ENCODE measurements around the gene NAA20. TPM values are rescaled to one million over a fixed set of nuclear protein-coding genes. Genes with fewer than 3 reads are reported as not detected.
"Not testable (repeated sequence)": the region's sequence is repeated elsewhere in the genome, so short reads cannot be mapped to it uniquely, and the experiment has no call there.

Gene NAA20
- polyA plus RNA-seq, 4 donors: 46.3 to 63.6 (median 59.3) TPM

DNA sequence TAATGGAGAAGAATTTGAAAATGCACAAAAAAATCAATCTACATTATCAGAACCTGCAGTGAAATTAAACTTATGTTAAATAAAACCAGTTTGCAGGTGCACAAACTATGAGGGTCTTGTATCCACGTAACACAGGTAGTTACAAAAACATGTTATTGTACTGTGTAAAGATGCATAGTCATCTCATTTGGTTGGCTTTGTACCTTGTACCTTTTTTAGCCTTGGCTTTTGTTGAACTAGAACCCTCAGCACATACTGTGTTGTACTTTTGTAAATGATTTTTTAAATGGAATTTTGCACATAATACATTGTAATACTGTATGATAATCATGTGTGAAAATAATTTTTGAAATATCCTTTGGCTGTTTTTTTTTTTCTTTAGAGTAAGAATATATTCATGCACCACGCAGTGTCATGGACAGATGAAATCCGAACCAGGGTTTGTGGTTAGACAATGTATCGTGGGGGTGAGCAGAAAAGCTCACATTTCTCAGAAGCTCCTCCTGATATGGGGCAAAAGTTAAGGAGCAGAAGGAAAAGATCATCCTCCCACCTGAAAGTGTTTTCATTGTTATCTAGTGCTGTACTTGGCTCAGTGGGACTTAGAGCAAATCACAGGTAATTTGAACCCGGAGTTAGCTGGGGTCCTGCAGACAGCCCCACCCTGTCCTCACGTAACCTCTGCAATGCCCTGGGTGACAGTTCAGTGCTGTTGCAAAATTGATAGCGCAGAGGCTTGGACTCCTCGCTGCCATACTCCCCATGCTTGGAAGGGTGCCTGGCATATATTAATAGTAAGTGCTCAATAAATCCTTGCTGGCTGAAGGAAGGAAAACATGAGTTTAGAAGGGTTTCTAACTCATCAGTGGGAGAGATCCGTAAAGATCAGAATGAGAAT, 14.8 kb upstream of the NAA20 start:
- peaks cover 5 to 35% (median 11%) of the 10 kb centered on the region in 3 donors for H3K36me3 ChIP-seq (ENCODE audit: control insufficient read depth in 3 of 3, insufficient read depth in 2 of 3, low read depth in 1 of 3, low read length in 3 of 3)
- FAIRE-seq: no peak
- DNase-seq: no peak
- H3K9me3 ChIP-seq (ENCODE audit: control insufficient read depth in 2 of 2, insufficient read depth in 1 of 2, low read depth in 1 of 2, low read length in 1 of 2): no peaks in the 10 kb centered on the region
- H3K4me1 ChIP-seq (ENCODE audit: control insufficient read depth in 3 of 3, insufficient read depth in 2 of 3, low read depth in 1 of 3, low read length in 2 of 3): peaks cover 0 to 5% (median 0%) of the 10 kb centered on the region in 3 donors
- 69 to 80% (median 77%) methylated on average over 9 of the region's 9 CpGs for WGBS, 3 donors
- no peak overlapping the region for H3K4me3 ChIP-seq (ENCODE audit: low read depth in 1 of 3, low read length in 3 of 3)
- peak overlapping the region in 1 of 3 donors; percentile 68 for H3K27ac ChIP-seq (ENCODE audit: low read depth in 1 of 3, low read length in 2 of 3)
- H3K27me3 ChIP-seq (ENCODE audit: control insufficient read depth in 3 of 3, insufficient read depth in 3 of 3, low read length in 3 of 3): no peaks in the 10 kb centered on the region

- Histone ChIP-seq H3K36me3 (ENCODE audit: control insufficient read depth in 3 of 3, insufficient read depth in 2 of 3, low read depth in 1 of 3, low read length in 3 of 3) (peaks cover 5 to 29% (median 11%) of the 10 kb centered on the region in 3 donors), H3K4me1 (ENCODE audit: control insufficient read depth in 3 of 3, insufficient read depth in 2 of 3, low read depth in 1 of 3, low read length in 2 of 3) (peaks cover 0 to 5% (median 0%) of the 10 kb centered on the region in 3 donors), H3K9me3 (ENCODE audit: control insufficient read depth in 2 of 2, insufficient read depth in 1 of 2, low read depth in 1 of 2, low read length in 1 of 2) (no peaks in the 10 kb centered on the region), H3K27me3 (ENCODE audit: control insufficient read depth in 3 of 3, insufficient read depth in 3 of 3, low read length in 3 of 3) (no peaks in the 10 kb centered on the region), H3K4me3 (ENCODE audit: low read depth in 1 of 3, low read length in 3 of 3) (no peak overlapping the region), H3K27ac (ENCODE audit: low read depth in 1 of 3, low read length in 2 of 3) (peak overlapping the region in 1 of 3 donors; percentile 68)
- WGBS, 3 donors: 45 to 82% (median 66%) methylated on average over 23 of the region's 23 CpGs
- DNase-seq (no peak), FAIRE-seq (no peak)
Observed at GRCh38 chr20:20003031-20003954, 13.9 kb upstream of the NAA20 start.

- H3K9me3 ChIP-seq (ENCODE audit: control insufficient read depth in 2 of 2, insufficient read depth in 1 of 2, low read depth in 1 of 2, low read length in 1 of 2); DNase-seq; H3K4me1 ChIP-seq (ENCODE audit: control insufficient read depth in 3 of 3, insufficient read depth in 2 of 3, low read depth in 1 of 3, low read length in 2 of 3); FAIRE-seq; H3K4me3 ChIP-seq (ENCODE audit: low read depth in 1 of 3, low read length in 3 of 3); H3K27me3 ChIP-seq (ENCODE audit: control insufficient read depth in 3 of 3, insufficient read depth in 3 of 3, low read length in 3 of 3): not testable (repeated sequence)
- H3K36me3 ChIP-seq (ENCODE audit: control insufficient read depth in 3 of 3, insufficient read depth in 2 of 3, low read depth in 1 of 3, low read length in 3 of 3): peaks cover 5 to 23% (median 11%) of the 10 kb centered on the region in 3 donors
- peak overlapping the region in 1 of 3 donors; percentile 68 for H3K27ac ChIP-seq (ENCODE audit: low read depth in 1 of 3, low read length in 2 of 3)
- 80 to 93% (median 90%) methylated on average over 6 of the region's 6 CpGs for WGBS, 3 donors
Observed at GRCh38 chr20:20003955-20004322, 13.2 kb upstream of the NAA20 start.

DNA sequence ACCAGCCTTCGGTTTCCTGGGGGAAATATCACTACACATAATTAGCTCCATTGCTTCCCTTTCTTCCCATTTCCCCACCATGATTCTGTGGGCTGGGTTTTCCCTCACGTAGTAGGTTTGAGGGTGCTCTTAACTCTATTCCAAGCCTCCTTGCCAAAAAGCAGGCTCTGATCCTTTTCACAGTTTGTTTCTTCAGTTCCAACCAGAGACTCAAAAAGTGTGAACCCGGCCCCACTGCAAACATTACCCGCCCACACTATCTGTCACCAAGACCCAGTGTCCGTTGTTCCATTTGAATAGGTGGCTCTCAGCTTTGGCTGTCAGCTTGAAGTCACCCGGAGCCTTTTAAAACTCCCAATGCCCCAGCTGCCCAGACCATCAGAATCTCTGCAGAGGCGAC, 11.8 kb upstream of the NAA20 start:
- no peak overlapping the region for H3K27ac ChIP-seq (ENCODE audit: low read depth in 1 of 3, low read length in 2 of 3)
- H3K9me3 ChIP-seq (ENCODE audit: control insufficient read depth in 2 of 2, insufficient read depth in 1 of 2, low read depth in 1 of 2, low read length in 1 of 2): no peaks in the 10 kb centered on the region
- DNase-seq: no peak
- 70 to 71% (median 70%) methylated on average over 7 of the region's 7 CpGs for WGBS, 3 donors
- H3K4me3 ChIP-seq (ENCODE audit: low read depth in 1 of 3, low read length in 3 of 3): no peak overlapping the region
- peaks cover 0 to 17% (median 7%) of the 10 kb centered on the region in 3 donors for H3K36me3 ChIP-seq (ENCODE audit: control insufficient read depth in 3 of 3, insufficient read depth in 2 of 3, low read depth in 1 of 3, low read length in 3 of 3)
- H3K27me3 ChIP-seq (ENCODE audit: control insufficient read depth in 3 of 3, insufficient read depth in 3 of 3, low read length in 3 of 3): no peaks in the 10 kb centered on the region
- FAIRE-seq: no peak
- peaks cover 0 to 11% (median 3%) of the 10 kb centered on the region in 3 donors for H3K4me1 ChIP-seq (ENCODE audit: control insufficient read depth in 3 of 3, insufficient read depth in 2 of 3, low read depth in 1 of 3, low read length in 2 of 3)

DNA sequence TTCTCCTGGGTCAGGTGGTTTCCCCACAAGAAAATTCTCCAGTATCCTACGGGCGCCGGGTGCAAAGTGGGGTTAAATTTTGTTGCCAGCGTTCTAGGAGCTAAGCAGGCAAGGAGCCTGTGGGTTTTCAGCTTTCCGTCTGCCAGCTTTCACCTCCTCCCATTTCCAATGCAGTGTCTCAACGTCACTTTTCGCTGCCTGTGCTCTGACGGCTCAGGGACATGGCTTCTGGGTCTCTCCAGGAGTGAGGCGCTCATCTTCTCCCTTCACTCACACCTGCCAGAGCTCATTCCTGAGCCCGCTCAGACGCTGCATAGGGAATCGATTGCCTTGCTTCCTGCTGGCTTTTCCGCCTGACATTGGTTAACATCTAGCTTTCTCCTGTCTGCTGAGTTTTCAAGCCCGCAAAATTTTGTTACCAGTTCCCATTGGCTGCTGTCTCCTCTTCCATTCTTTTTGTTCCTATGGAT, 7.3 kb upstream of the NAA20 start:
- Histone ChIP-seq H3K4me1 (ENCODE audit: control insufficient read depth in 3 of 3, insufficient read depth in 2 of 3, low read depth in 1 of 3, low read length in 2 of 3) (peaks cover 0 to 6% (median 3%) of the 10 kb centered on the region in 3 donors), H3K4me3 (ENCODE audit: low read depth in 1 of 3, low read length in 3 of 3) (no peak overlapping the region), H3K27ac (ENCODE audit: low read depth in 1 of 3, low read length in 2 of 3) (peak overlapping the region in 2 of 3 donors; percentile 9 to 62), H3K9me3 (ENCODE audit: control insufficient read depth in 2 of 2, insufficient read depth in 1 of 2, low read depth in 1 of 2, low read length in 1 of 2) (no peaks in the 10 kb centered on the region), H3K36me3 (ENCODE audit: control insufficient read depth in 3 of 3, insufficient read depth in 2 of 3, low read depth in 1 of 3, low read length in 3 of 3) (no peaks in the 10 kb centered on the region), H3K27me3 (ENCODE audit: control insufficient read depth in 3 of 3, insufficient read depth in 3 of 3, low read length in 3 of 3) (no peaks in the 10 kb centered on the region)
- no peak for DNase-seq
- no peak for FAIRE-seq
- WGBS, 3 donors: 61 to 74% (median 69%) methylated on average over 14 of the region's 14 CpGs

GRCh38 chr20:20010639-20011500, 6.3 kb upstream of the NAA20 start:
- FAIRE-seq: no peak
- Histone ChIP-seq H3K36me3 (ENCODE audit: control insufficient read depth in 3 of 3, insufficient read depth in 2 of 3, low read depth in 1 of 3, low read length in 3 of 3) (no peaks in the 10 kb centered on the region), H3K4me3 (ENCODE audit: low read depth in 1 of 3, low read length in 3 of 3) (no peak overlapping the region), H3K9me3 (ENCODE audit: control insufficient read depth in 2 of 2, insufficient read depth in 1 of 2, low read depth in 1 of 2, low read length in 1 of 2) (no peaks in the 10 kb centered on the region), H3K27me3 (ENCODE audit: control insufficient read depth in 3 of 3, insufficient read depth in 3 of 3, low read length in 3 of 3) (no peaks in the 10 kb centered on the region), H3K4me1 (ENCODE audit: control insufficient read depth in 3 of 3, insufficient read depth in 2 of 3, low read depth in 1 of 3, low read length in 2 of 3) (peaks cover 0 to 6% (median 3%) of the 10 kb centered on the region in 3 donors), H3K27ac (ENCODE audit: low read depth in 1 of 3, low read length in 2 of 3) (peak overlapping the region in 2 of 3 donors; percentile 26 to 32)
- WGBS, 3 donors: 34 to 58% (median 55%) methylated on average over 4 of the region's 4 CpGs
- DNase-seq: no peak

- no peaks in the 10 kb centered on the region for H3K9me3 ChIP-seq (ENCODE audit: control insufficient read depth in 2 of 2, insufficient read depth in 1 of 2, low read depth in 1 of 2, low read length in 1 of 2)
- H3K4me1 ChIP-seq (ENCODE audit: control insufficient read depth in 3 of 3, insufficient read depth in 2 of 3, low read depth in 1 of 3, low read length in 2 of 3): peaks cover 0 to 6% (median 3%) of the 10 kb centered on the region in 3 donors
- 72 to 80% (median 80%) methylated on average over 2 of the region's 2 CpGs for WGBS, 3 donors
- H3K27me3 ChIP-seq (ENCODE audit: control insufficient read depth in 3 of 3, insufficient read depth in 3 of 3, low read length in 3 of 3): no peaks in the 10 kb centered on the region
- no peak overlapping the region for H3K4me3 ChIP-seq (ENCODE audit: low read depth in 1 of 3, low read length in 3 of 3)
- no peak overlapping the region for H3K27ac ChIP-seq (ENCODE audit: low read depth in 1 of 3, low read length in 2 of 3)
- H3K36me3 ChIP-seq (ENCODE audit: control insufficient read depth in 3 of 3, insufficient read depth in 2 of 3, low read depth in 1 of 3, low read length in 3 of 3): no peaks in the 10 kb centered on the region
- DNase-seq (no peak), FAIRE-seq (no peak)
Observed at GRCh38 chr20:20012541-20012940, 4.6 kb upstream of the NAA20 start.

Data from small intestine (tissue), 7 donors.